Osteoblast (primary cell): ENCODE measurements around the gene SH2D2A. TPM values are rescaled to one million over a fixed set of nuclear protein-coding genes. Genes with fewer than 3 reads are reported as not detected.

Experiments
- DNase-seq: peaks from one replicate; pipeline ENCODE4 v3.0.0; 2011; ENCODE audit warnings: low spot score, mixed read lengths; ENCODE audit not compliant: insufficient read length; ENCODE audit errors: missing footprints
- H2AFZ ChIP-seq: 2 replicates; pipeline ENCODE4 v1.6.0; 2011; ENCODE audit warnings: mild to moderate bottlenecking, low read length
- H3K27ac ChIP-seq: 2 replicates; pipeline ENCODE4 v1.5.1; 2011; ENCODE audit warnings: mild to moderate bottlenecking, low read depth, low read length, moderate library complexity
- H3K27me3 ChIP-seq: 2 replicates; pipeline ENCODE4 v1.6.0; 2012; ENCODE audit warnings: mild to moderate bottlenecking, control low read depth, inconsistent platforms, low read length, moderate library complexity; ENCODE audit not compliant: insufficient read depth
- H3K36me3 ChIP-seq: 2 replicates; pipeline ENCODE4 v1.5.1; 2011; ENCODE audit warnings: mild to moderate bottlenecking, low read length, control low read depth, moderate library complexity; ENCODE audit not compliant: insufficient read depth
- H3K4me1 ChIP-seq: 2 replicates; pipeline ENCODE4 v1.5.1; 2011; ENCODE audit warnings: mild to moderate bottlenecking, low read length, control low read depth, moderate library complexity; ENCODE audit not compliant: insufficient read depth
- H3K4me2 ChIP-seq: 2 replicates; pipeline ENCODE4 v1.6.0; 2011; ENCODE audit warnings: mild to moderate bottlenecking, low read length; ENCODE audit not compliant: insufficient read depth
- H3K4me3 ChIP-seq: fragments of 200-600 bp; sonication (generic); 3 replicates; pipeline ENCODE4 v1.5.1; 2012; ENCODE audit warnings: mild to moderate bottlenecking, low read length, inconsistent platforms; ENCODE audit not compliant: insufficient read depth
- H3K79me2 ChIP-seq: 2 replicates; pipeline ENCODE4 v1.6.0; 2012; ENCODE audit warnings: mild to moderate bottlenecking, low read length, control low read depth, inconsistent platforms; ENCODE audit not compliant: insufficient read depth
- H3K9me3 ChIP-seq: 2 replicates; pipeline ENCODE4 v1.5.1; 2011; ENCODE audit warnings: low read depth, low read length, control low read depth
- H4K20me1 ChIP-seq: 2 replicates; pipeline ENCODE4 v1.6.0; 2012; ENCODE audit warnings: mild to moderate bottlenecking, low read length, control low read depth; ENCODE audit not compliant: insufficient read depth
- CTCF ChIP-seq: IDR thresholded peaks from 2 replicates; pipeline ENCODE4 v1.5.1; 2011; ENCODE audit warnings: mild to moderate bottlenecking, low read depth, low read length, moderate library complexity; ENCODE audit errors: extremely low read depth
- total RNA-seq: library from RNA; depleted of rRNA; stranded (reverse); fragments of >200 nt; gene quantifications from 2 replicates; pipeline ENCODE4 v1.2.3, GENCODE V29; 2012

SH2D2A gene
- total RNA-seq, 1 donor = 0.36 TPM

- Histone ChIP-seq H3K27ac (no peak overlapping the region), H3K36me3 (peaks cover 75% of the 10 kb centered on the region), H3K79me2 (no peaks in the 10 kb centered on the region), H2AFZ (no peak overlapping the region), H3K4me1 (peaks cover 39% of the 10 kb centered on the region), H3K27me3 (no peaks in the 10 kb centered on the region), H3K4me3 (no peak overlapping the region), H3K9me3 (no peaks in the 10 kb centered on the region), H3K4me2 (no peak overlapping the region), H4K20me1 (peaks cover 24% of the 10 kb centered on the region)
- no peak for DNase-seq
- TF ChIP-seq CTCF = peak; percentile 85
Measured at GRCh38 chr1:156797212-156797871, 19.3 kb downstream of the SH2D2A start.

- no peak overlapping the region for H3K27ac ChIP-seq
- H3K4me2 ChIP-seq = no peak overlapping the region
- H3K4me3 ChIP-seq = no peak overlapping the region
- no peaks in the 10 kb centered on the region for H3K79me2 ChIP-seq
- no peak overlapping the region for H2AFZ ChIP-seq
- H3K36me3 ChIP-seq = peaks cover 83% of the 10 kb centered on the region
- H3K27me3 ChIP-seq = no peaks in the 10 kb centered on the region
- peaks cover 31% of the 10 kb centered on the region for H3K4me1 ChIP-seq
- H4K20me1 ChIP-seq = peaks cover 24% of the 10 kb centered on the region
- no peak for TF ChIP-seq CTCF
- DNase-seq = no peak
- H3K9me3 ChIP-seq = no peaks in the 10 kb centered on the region
Measured at GRCh38 chr1:156796340-156797097, 20.1 kb downstream of the SH2D2A start.

- no peak overlapping the region for H2AFZ ChIP-seq
- peaks cover 87% of the 10 kb centered on the region for H3K36me3 ChIP-seq
- no peak for DNase-seq
- no peaks in the 10 kb centered on the region for H3K27me3 ChIP-seq
- no peak overlapping the region for H3K4me2 ChIP-seq
- peaks cover 24% of the 10 kb centered on the region for H3K4me1 ChIP-seq
- H3K27ac ChIP-seq = no peak overlapping the region
- peaks cover 24% of the 10 kb centered on the region for H4K20me1 ChIP-seq
- H3K9me3 ChIP-seq = no peaks in the 10 kb centered on the region
- H3K79me2 ChIP-seq = peaks cover 6% of the 10 kb centered on the region
- H3K4me3 ChIP-seq = no peak overlapping the region
- TF ChIP-seq CTCF = no peak
Measured at GRCh38 chr1:156795787-156796186, 20.9 kb downstream of the SH2D2A start.

- no peak overlapping the region for H2AFZ ChIP-seq
- TF ChIP-seq CTCF = no peak
- H3K4me3 ChIP-seq = no peak overlapping the region
- no peaks in the 10 kb centered on the region for H3K9me3 ChIP-seq
- H3K27ac ChIP-seq = no peak overlapping the region
- no peak overlapping the region for H3K4me2 ChIP-seq
- DNase-seq = no peak
- peaks cover 7% of the 10 kb centered on the region for H3K79me2 ChIP-seq
- H3K36me3 ChIP-seq = peaks cover 83% of the 10 kb centered on the region
- H4K20me1 ChIP-seq = peaks cover 25% of the 10 kb centered on the region
- H3K4me1 ChIP-seq = peaks cover 22% of the 10 kb centered on the region
- no peaks in the 10 kb centered on the region for H3K27me3 ChIP-seq
Measured at GRCh38 chr1:156795374-156795733, 21.3 kb downstream of the SH2D2A start.
